HG02840 (cell line): ENCODE data around the gene MYO10.
"Not testable (repeated sequence)": the region's sequence is repeated elsewhere in the genome, so short reads cannot be mapped to it uniquely, and the experiment has no call there.

Experiments
- ATAC-seq: cut with Tn5 transposase; IDR thresholded peaks from one replicate; pipeline ENCODE4 v1.9.1; 2021; ENCODE audit warnings: mild to moderate bottlenecking, moderate library complexity, moderate number of reproducible peaks; ENCODE audit not compliant: unreplicated experiment, low FRiP score

Gene MYO10

GRCh38 chr5:16889972-16890519 is 46.0 kb downstream of the MYO10 start:
- ATAC-seq = no peak

- no peak for ATAC-seq
Observed at GRCh38 chr5:16889203-16889971, 46.7 kb downstream of the MYO10 start.

GRCh38 chr5:16888694-16889124 is 47.4 kb downstream of the MYO10 start:
- ATAC-seq = no peak

- no peak for ATAC-seq
Observed at GRCh38 chr5:16886793-16887345, 49.2 kb downstream of the MYO10 start.

GRCh38 chr5:16886366-16886736 is 49.7 kb downstream of the MYO10 start:
- no peak for ATAC-seq

- ATAC-seq = no peak
Observed at GRCh38 chr5:16885635-16886365, 50.3 kb downstream of the MYO10 start.

GRCh38 chr5:16884595-16884994 is 51.5 kb downstream of the MYO10 start:
- ATAC-seq = no peak

- ATAC-seq = no peak
Observed at GRCh38 chr5:16883806-16884205, 52.3 kb downstream of the MYO10 start.

- ATAC-seq = no peak
Observed at GRCh38 chr5:16883176-16883575, 52.9 kb downstream of the MYO10 start.

- ATAC-seq = no peak
Observed at GRCh38 chr5:16881251-16881650, 54.8 kb downstream of the MYO10 start.

- ATAC-seq = no peak
Observed at GRCh38 chr5:16880547-16880946, 55.5 kb downstream of the MYO10 start.

GRCh38 chr5:16879650-16880049 is 56.4 kb downstream of the MYO10 start:
- ATAC-seq = no peak

- ATAC-seq = no peak
Observed at GRCh38 chr5:16879191-16879590, 56.9 kb downstream of the MYO10 start.

- no peak for ATAC-seq
Observed at GRCh38 chr5:16877267-16877935, 58.7 kb downstream of the MYO10 start.

GRCh38 chr5:16874424-16874823 is 61.7 kb downstream of the MYO10 start:
- not testable (repeated sequence) for ATAC-seq

GRCh38 chr5:16871746-16872339 is 64.2 kb downstream of the MYO10 start:
- no peak for ATAC-seq

GRCh38 chr5:16870878-16871277 is 65.2 kb downstream of the MYO10 start:
- no peak for ATAC-seq

- no peak for ATAC-seq
Observed at GRCh38 chr5:16869821-16870796, 66.0 kb downstream of the MYO10 start.

GRCh38 chr5:16867577-16867953 is 68.5 kb downstream of the MYO10 start:
- no peak for ATAC-seq
